ENCODE data around the gene PGAM4.

The PGAM4 gene

GRCh38 chrX:77969538-77969937 lies at the start of gene PGAM4:
TSS of gene PGAM4 (minus strand) at chrX:77969638. CDS start at chrX:77969638, 0 bp downstream.
- no peak within 1 kb of the TSS for H3K4me3 ChIP-seq (ENCODE audit: low read depth, low read length)
- DNase-seq (ENCODE audit: low read depth), result no peak
- TF ChIP-seq CTCF (IDR thresholded peaks at IDR 0.05; ENCODE audit: control insufficient read depth, extremely low read depth, insufficient read depth), result no peak

- no peak for DNase-seq (ENCODE audit: low read depth)
- no peak overlapping the region for H3K4me3 ChIP-seq (ENCODE audit: low read depth, low read length)
- no peak for TF ChIP-seq CTCF (IDR thresholded peaks at IDR 0.05; ENCODE audit: control insufficient read depth, extremely low read depth, insufficient read depth)
These were observed 42.4 kb upstream of the PGAM4 start for GRCh38 chrX:78011846-78012245.

DNA sequence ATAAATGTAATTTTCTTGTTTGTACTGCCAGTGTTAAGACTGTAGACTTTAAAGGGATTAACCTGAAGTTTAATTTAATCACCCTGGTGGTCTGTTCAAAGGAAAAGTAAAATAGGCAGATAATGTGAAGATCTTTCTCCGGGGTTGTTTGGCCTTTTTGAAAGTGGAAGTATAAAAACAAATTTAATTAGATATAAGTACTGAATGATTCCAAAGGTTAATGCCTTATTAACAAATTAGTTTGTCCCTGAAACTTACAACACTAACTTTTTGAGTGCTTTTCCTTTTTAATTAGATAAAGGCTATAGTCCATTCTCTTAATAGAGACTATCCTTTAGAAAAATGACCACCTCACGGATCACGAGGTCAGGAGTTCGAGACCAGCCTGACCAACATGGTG lies 10.4 kb upstream of the PGAM4 start:
- no peak for TF ChIP-seq CTCF (IDR thresholded peaks at IDR 0.05; ENCODE audit: control insufficient read depth, extremely low read depth, insufficient read depth)
- no peak overlapping the region for H3K4me3 ChIP-seq (ENCODE audit: low read depth, low read length)
- no peak for DNase-seq (ENCODE audit: low read depth)

- H3K4me3 ChIP-seq (ENCODE audit: low read depth, low read length), result no peak overlapping the region
- DNase-seq (ENCODE audit: low read depth), result no peak
- TF ChIP-seq CTCF (IDR thresholded peaks at IDR 0.05; ENCODE audit: control insufficient read depth, extremely low read depth, insufficient read depth), result no peak
These were observed 8.1 kb upstream of the PGAM4 start for GRCh38 chrX:77977518-77977917.

GRCh38 chrX:77977095-77977494 lies 7.7 kb upstream of the PGAM4 start:
- H3K4me3 ChIP-seq (ENCODE audit: low read depth, low read length), result no peak overlapping the region
- TF ChIP-seq CTCF (IDR thresholded peaks at IDR 0.05; ENCODE audit: control insufficient read depth, extremely low read depth, insufficient read depth), result no peak
- no peak for DNase-seq (ENCODE audit: low read depth)

- no peak for TF ChIP-seq CTCF (IDR thresholded peaks at IDR 0.05; ENCODE audit: control insufficient read depth, extremely low read depth, insufficient read depth)
- DNase-seq (ENCODE audit: low read depth), result no peak
- no peak overlapping the region for H3K4me3 ChIP-seq (ENCODE audit: low read depth, low read length)
These were observed 6.3 kb upstream of the PGAM4 start for GRCh38 chrX:77975755-77976154.

GRCh38 chrX:77967631-77968030 lies 1.8 kb downstream of the PGAM4 start:
- no peak for TF ChIP-seq CTCF (IDR thresholded peaks at IDR 0.05; ENCODE audit: control insufficient read depth, extremely low read depth, insufficient read depth)
- H3K4me3 ChIP-seq (ENCODE audit: low read depth, low read length), result no peak overlapping the region

More at GRCh38 chrX:77967631-77968030, 1.8 kb downstream of the PGAM4 start:
- DNase-seq (ENCODE audit: low read depth), result no peak

Data from LNCaP clone FGC (cell line).